GM12864 (cell line): ENCODE results near the gene GRIP1.

Source experiments
- DNase-seq: peaks from one replicate; pipeline ENCODE4 v3.0.0-alpha.2; 2011; ENCODE audit warnings: low read depth
- H3K4me3 ChIP-seq: 2 replicates; pipeline ENCODE4 v1.5.1; 2011; ENCODE audit warnings: mild to moderate bottlenecking, low read depth, low read length, control low read depth
- TF ChIP-seq, protein P1 (sequence below): IDR thresholded peaks from 2 replicates; pipeline ENCODE4 v1.5.1; 2011; ENCODE audit warnings: low read depth, mild to moderate bottlenecking, moderate library complexity, low read length, control low read depth, inconsistent platforms; ENCODE audit errors: missing control alignments

Gene GRIP1

DNA sequence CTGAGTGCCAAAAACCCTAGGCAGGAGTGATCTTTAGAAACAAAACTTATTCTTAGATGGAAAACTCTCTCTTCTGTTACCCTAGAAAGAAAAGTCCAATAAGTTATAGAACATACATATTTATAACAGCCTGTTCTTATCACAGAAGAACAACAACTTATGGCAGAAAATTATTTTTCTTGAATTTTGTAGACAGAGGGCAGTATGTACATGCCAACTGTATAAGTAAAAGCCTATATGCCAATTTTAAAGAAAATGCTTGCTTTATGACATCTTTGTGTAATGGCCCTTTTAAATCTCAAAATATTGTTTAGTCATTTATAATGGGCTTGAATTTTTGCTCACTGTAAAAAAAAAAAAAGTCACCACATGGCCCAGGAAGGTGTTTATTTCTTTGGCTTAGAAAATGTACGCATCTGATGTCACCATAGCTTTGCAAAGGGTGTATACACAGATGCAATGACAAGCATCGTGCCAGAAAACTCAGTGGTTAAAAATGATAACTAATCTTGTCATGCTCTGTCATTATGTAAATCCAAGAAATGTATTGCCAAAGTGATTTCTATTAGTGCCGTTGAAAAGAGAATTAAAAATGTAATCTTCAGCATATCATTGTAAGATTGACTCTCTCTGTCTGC is 38.3 kb upstream of the GRIP1 start:
- TF ChIP-seq, protein P1, sequence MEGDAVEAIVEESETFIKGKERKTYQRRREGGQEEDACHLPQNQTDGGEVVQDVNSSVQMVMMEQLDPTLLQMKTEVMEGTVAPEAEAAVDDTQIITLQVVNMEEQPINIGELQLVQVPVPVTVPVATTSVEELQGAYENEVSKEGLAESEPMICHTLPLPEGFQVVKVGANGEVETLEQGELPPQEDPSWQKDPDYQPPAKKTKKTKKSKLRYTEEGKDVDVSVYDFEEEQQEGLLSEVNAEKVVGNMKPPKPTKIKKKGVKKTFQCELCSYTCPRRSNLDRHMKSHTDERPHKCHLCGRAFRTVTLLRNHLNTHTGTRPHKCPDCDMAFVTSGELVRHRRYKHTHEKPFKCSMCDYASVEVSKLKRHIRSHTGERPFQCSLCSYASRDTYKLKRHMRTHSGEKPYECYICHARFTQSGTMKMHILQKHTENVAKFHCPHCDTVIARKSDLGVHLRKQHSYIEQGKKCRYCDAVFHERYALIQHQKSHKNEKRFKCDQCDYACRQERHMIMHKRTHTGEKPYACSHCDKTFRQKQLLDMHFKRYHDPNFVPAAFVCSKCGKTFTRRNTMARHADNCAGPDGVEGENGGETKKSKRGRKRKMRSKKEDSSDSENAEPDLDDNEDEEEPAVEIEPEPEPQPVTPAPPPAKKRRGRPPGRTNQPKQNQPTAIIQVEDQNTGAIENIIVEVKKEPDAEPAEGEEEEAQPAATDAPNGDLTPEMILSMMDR = no peak
- no peak for DNase-seq

DNA sequence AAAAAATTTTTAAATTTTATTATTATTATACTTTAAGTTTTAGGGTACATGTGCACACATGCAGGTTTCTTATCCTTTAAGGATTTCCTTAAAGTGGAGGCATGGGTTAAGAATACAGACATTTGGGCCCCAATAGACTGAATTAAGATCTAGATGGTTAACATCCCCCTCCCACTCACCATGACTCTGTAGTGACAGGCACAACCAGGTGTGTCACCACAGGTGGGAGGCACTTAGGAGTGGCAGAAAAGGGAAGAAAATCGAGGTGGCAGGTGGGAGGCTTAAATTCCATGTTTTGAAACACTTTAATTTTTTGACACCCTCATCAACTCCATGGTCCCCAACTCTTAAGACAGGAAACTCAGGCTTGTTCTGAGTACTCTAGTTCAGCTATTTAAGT is 37.6 kb upstream of the GRIP1 start:
- DNase-seq = no peak
- TF ChIP-seq, protein P1 = no peak
- no peak overlapping the region for H3K4me3 ChIP-seq

More for the DNA sequence above, 38.3 kb upstream of the GRIP1 start:
- no peak overlapping the region for H3K4me3 ChIP-seq

DNA sequence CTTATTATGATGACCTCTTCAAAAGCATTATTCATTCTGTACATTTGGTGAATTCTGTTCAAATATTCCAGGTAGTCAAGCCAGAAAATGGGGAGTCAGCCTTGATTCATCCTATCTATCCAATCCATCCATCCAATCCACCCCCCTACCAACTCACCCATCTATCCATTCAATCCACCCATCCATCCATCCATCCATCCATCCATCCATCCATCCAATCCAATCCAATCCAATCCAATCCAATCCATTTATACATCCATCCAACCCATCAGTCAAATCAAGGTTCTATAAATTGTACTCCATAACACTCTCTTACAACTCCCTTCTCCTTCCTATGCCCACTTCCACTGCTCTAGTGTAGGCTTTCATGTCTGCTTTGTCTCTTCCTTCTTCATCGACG is 35.8 kb upstream of the GRIP1 start:
- H3K4me3 ChIP-seq = no peak overlapping the region
- no peak for DNase-seq
- TF ChIP-seq, protein P1 = no peak

DNA sequence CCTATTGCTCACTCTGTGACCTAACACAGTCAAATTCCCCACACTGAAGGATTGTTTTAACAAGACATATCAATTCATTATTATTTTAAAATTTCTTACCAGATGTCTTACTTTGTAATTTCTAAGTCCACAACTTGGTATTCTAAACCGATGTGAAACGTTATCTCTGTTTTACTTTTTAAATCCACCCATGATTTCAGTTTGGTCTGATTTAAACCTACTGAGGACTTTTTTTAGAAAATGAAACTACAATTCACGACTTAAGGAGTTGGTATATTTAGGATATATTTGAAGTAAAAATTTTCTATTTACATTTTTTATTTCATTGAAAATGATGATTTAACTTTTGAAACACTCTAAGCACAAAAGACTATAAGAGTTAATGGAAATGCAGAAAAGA is 35.1 kb upstream of the GRIP1 start:
- DNase-seq = no peak
- H3K4me3 ChIP-seq = no peak overlapping the region
- TF ChIP-seq, protein P1 = no peak

DNA sequence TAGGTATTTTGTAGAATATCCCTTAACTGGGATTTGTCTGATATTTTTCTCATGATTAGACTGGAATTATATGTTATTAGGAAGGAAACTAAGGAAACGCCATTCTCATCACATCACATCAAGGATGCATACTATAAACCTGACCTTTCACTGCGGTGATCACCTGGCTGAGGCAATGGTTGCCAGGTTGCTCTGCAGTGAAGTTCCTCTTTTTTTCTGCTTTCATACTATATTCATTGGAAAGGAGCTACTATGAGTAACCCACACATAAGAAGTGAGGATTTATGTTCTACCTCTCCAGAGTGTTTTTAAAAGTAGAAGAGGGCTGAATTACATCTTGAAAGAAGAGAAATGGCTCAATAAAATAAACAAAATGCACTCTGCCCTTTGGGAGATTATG is 31.0 kb upstream of the GRIP1 start:
- TF ChIP-seq, protein P1 = no peak
- no peak overlapping the region for H3K4me3 ChIP-seq
- no peak for DNase-seq

DNA sequence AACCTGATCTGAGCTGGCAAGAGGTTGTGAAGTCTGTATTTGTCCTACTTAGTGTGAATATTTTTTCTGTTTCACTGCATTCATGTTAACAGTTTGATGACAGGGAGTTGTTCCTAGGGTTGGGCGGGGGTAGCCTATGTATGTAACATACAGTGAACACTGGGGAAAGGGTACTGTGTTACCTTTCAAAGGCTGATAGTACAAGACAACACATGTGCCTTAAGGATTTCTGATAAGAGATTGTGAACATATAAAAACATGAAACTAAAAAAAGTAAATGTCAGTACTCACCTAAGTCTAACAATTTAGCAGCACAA is 30.5 kb upstream of the GRIP1 start:
- H3K4me3 ChIP-seq = no peak overlapping the region
- no peak for DNase-seq
- TF ChIP-seq, protein P1 = no peak

DNA sequence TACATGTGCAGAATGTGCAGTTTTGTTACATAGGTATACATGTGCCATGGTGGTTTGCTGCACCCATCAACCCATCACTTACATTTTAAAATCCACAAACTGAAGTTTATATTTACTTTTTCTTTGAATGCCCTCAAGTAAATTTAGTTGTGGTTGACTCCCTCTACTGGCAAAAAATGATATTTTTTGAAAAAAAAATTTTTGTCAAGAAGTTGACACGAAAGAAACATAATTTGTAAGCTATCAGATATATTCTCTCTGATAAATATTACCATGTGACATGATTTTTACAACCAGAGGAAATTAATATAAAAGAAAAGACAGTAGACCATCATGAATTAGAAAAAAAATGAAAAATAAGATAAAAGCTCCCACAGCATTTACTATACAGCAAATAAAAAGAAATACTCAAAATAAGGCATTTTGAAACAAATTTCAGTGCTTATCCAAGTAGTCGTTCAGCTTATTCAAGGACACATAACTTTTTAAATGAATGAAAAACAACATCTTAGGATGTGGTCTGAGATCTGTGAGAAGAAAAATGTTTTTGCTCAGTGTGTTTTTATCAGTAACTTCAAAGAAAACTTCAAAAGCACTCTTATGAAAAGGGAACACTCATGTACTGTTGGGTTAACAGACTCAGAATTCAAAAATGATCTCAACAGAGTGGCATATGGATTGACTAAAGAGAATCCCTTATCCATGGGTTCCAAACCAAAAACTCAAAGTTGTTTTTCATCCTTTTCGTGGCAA is 30.0 kb upstream of the GRIP1 start:
- H3K4me3 ChIP-seq = no peak overlapping the region
- TF ChIP-seq, protein P1 = peak; percentile 24
- DNase-seq = no peak
